SK-N-SH treated with all-trans-retinoic acid at 6 μM for 48 hours (cell line): ENCODE data around the gene OR51T1.
"Not testable (repeated sequence)": the region's sequence is repeated elsewhere in the genome, so short reads cannot be mapped to it uniquely, and the experiment has no call there.

Experiments
- ATAC-seq: fragments of 200-7000 bp; cut with Tn5 transposase; 3 replicates; pipeline ENCODE4 v1.9.1; 2020; ENCODE audit warnings: mild to moderate bottlenecking, moderate library complexity
- BACH2 ChIP-seq: fragments of 250-450 bp; sonication (Bioruptor Pico); IDR thresholded peaks from 2 replicates; pipeline ENCODE4 v1.9.0; 2021; ENCODE audit warnings: mild to moderate bottlenecking, borderline replicate concordance
- CREB5 ChIP-seq: fragments of 250-450 bp; sonication (Bioruptor Pico); IDR thresholded peaks from 2 replicates; pipeline ENCODE4 v1.5.1; 2020; ENCODE audit warnings: low read depth, mild to moderate bottlenecking, moderate library complexity
- GLIS3 ChIP-seq: fragments of 250-450 bp; sonication (Bioruptor Pico); IDR thresholded peaks from 2 replicates; pipeline ENCODE4 v1.5.0; 2020; ENCODE audit warnings: mild to moderate bottlenecking, moderate library complexity
- OSR1 ChIP-seq: fragments of 250-450 bp; sonication (Bioruptor Pico); IDR thresholded peaks from 2 replicates; pipeline ENCODE4 v1.8.0; 2022; ENCODE audit warnings: moderate library complexity, mild to moderate bottlenecking, inconsistent platforms
- PPARA ChIP-seq: fragments of 250-450 bp; sonication (Bioruptor Pico); IDR thresholded peaks from 2 replicates; pipeline ENCODE4 v1.5.0; 2020; ENCODE audit warnings: mild to moderate bottlenecking, borderline replicate concordance
- RARB ChIP-seq: fragments of 250-450 bp; sonication (Bioruptor Pico); IDR thresholded peaks from 2 replicates; pipeline ENCODE4 v1.8.0; 2021; ENCODE audit warnings: mild to moderate bottlenecking, moderate library complexity
- TCF4 ChIP-seq: fragments of 250-450 bp; sonication (Bioruptor Pico); IDR thresholded peaks from 2 replicates; pipeline ENCODE4 v1.8.0; 2021; ENCODE audit warnings: mild to moderate bottlenecking, moderate library complexity, borderline replicate concordance
- TOX ChIP-seq: fragments of 250-450 bp; sonication (Bioruptor Pico); IDR thresholded peaks from 2 replicates; pipeline ENCODE4 v1.8.0; 2021; ENCODE audit warnings: mild to moderate bottlenecking, moderate library complexity, borderline replicate concordance
- TSHZ2 ChIP-seq: fragments of 250-450 bp; sonication (Bioruptor Pico); IDR thresholded peaks from 2 replicates; pipeline ENCODE4 v1.5.0; 2020; ENCODE audit warnings: mild to moderate bottlenecking, moderate library complexity
- ZFP3 ChIP-seq: fragments of 250-450 bp; sonication (Bioruptor Pico); IDR thresholded peaks from 2 replicates; pipeline ENCODE4 v1.5.0; 2020; ENCODE audit warnings: mild to moderate bottlenecking, moderate library complexity
- ZNF565 ChIP-seq: fragments of 450-650 bp; formaldehyde crosslinking; conservative IDR thresholded peaks from 2 replicates; pipeline ENCODE4 v1.5.0; 2020; ENCODE audit warnings: low read depth, mild to moderate bottlenecking, moderate library complexity
- ZNF8 ChIP-seq: fragments of 450-650 bp; formaldehyde crosslinking; IDR thresholded peaks from 2 replicates; pipeline ENCODE4 v1.5.0; 2020; ENCODE audit warnings: mild to moderate bottlenecking, moderate library complexity
- TF ChIP-seq, protein P1 (sequence below): fragments of 250-450 bp; sonication (Bioruptor Pico); IDR thresholded peaks from 2 replicates; pipeline ENCODE4 v1.5.1; 2021; ENCODE audit warnings: mild to moderate bottlenecking, moderate library complexity
- TF ChIP-seq, protein P2 (sequence below): fragments of 250-450 bp; sonication (Bioruptor Pico); IDR thresholded peaks from 2 replicates; pipeline ENCODE4 v1.8.0; 2021; ENCODE audit warnings: low read depth, mild to moderate bottlenecking, moderate library complexity, borderline replicate concordance

The OR51T1 gene

GRCh38 chr11:4839851-4840549 is 41.7 kb upstream of the OR51T1 start (continued):
- no peak for TF ChIP-seq TOX (CRISPR knock-in tag)
- TF ChIP-seq TSHZ2: no peak

DNA sequence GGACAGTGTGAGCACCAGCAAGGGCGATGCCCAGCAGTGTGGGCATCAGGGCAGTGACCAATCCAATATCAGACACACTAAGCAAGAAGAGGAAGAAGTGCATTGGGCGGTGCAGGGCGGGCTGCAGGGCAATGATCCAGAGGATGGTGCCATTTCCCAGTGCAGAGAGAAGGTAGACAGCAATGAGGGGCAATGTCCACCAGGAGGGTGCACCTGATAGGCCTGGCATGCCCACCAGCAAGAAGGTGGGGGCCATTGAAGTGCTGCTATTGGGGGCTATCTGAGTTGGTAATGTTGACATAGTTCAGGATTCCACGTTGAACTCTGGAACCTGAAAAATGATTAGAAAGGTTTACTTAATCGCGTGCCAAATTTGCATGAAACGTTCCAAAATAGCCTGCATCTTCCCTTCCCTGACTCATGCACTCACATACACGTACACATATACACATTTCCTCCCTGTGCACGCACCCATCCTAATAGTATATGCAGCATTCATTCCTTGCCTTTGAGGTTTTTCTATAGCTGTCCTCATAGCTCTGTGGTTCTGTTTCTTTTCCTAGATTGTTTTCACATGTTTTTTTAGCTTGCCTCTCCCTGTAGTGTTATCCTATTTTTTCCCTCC is 32.7 kb upstream of the OR51T1 start, which contains the start of gene OR51S1:
Gene OR51S1 (minus strand): TSS at position 301 of the 625 bp plus-strand sequence. CDS start 0 bp downstream, at position 301.
- no peak for ATAC-seq
- TF ChIP-seq TOX (CRISPR knock-in tag): no peak
- no peak for TF ChIP-seq RARB (CRISPR knock-in tag)
- TF ChIP-seq PPARA (CRISPR knock-in tag): no peak
- no peak for TF ChIP-seq TSHZ2
- no peak for TF ChIP-seq TCF4 (CRISPR knock-in tag)
- TF ChIP-seq ZNF8 (CRISPR knock-in tag): no peak
- TF ChIP-seq, protein P1, sequence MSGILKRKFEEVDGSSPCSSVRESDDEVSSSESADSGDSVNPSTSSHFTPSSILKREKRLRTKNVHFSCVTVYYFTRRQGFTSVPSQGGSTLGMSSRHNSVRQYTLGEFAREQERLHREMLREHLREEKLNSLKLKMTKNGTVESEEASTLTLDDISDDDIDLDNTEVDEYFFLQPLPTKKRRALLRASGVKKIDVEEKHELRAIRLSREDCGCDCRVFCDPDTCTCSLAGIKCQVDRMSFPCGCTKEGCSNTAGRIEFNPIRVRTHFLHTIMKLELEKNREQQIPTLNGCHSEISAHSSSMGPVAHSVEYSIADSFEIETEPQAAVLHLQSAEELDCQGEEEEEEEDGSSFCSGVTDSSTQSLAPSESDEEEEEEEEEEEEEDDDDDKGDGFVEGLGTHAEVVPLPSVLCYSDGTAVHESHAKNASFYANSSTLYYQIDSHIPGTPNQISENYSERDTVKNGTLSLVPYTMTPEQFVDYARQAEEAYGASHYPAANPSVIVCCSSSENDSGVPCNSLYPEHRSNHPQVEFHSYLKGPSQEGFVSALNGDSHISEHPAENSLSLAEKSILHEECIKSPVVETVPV (CRISPR knock-in tag): no peak
- TF ChIP-seq ZNF565: no peak
- no peak for TF ChIP-seq GLIS3 (CRISPR knock-in tag)

DNA sequence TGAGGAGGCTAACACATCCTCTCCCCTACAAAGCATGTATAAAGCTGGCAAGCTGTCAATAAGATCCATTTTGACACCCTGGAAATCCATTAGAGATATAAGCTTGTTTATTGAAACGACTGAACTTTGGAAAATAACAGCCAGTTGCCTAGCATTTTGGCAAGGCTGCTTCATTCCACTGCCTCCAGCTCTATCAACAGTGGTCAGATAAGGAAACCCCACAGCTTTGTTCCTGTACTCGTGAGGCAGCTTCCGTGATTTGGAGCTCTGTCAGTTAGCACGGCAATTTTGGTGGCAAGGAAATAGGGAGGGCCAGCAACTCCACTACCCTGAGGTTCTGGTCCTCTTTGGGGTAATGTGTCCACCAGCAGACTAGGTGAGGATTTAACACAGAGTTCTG is 30.7 kb upstream of the OR51T1 start:
- no peak for ATAC-seq
- TF ChIP-seq ZFP3 (CRISPR knock-in tag): no peak
- TF ChIP-seq RARB (CRISPR knock-in tag): no peak
- no peak for TF ChIP-seq OSR1 (CRISPR knock-in tag)
- no peak for TF ChIP-seq BACH2 (CRISPR knock-in tag)
- no peak for TF ChIP-seq CREB5 (CRISPR knock-in tag)
- TF ChIP-seq, protein P2, sequence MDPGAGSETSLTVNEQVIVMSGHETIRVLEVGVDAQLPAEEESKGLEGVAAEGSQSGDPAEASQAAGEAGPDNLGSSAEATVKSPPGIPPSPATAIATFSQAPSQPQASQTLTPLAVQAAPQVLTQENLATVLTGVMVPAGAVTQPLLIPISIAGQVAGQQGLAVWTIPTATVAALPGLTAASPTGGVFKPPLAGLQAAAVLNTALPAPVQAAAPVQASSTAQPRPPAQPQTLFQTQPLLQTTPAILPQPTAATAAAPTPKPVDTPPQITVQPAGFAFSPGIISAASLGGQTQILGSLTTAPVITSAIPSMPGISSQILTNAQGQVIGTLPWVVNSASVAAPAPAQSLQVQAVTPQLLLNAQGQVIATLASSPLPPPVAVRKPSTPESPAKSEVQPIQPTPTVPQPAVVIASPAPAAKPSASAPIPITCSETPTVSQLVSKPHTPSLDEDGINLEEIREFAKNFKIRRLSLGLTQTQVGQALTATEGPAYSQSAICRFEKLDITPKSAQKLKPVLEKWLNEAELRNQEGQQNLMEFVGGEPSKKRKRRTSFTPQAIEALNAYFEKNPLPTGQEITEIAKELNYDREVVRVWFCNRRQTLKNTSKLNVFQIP (CRISPR knock-in tag): no peak

DNA sequence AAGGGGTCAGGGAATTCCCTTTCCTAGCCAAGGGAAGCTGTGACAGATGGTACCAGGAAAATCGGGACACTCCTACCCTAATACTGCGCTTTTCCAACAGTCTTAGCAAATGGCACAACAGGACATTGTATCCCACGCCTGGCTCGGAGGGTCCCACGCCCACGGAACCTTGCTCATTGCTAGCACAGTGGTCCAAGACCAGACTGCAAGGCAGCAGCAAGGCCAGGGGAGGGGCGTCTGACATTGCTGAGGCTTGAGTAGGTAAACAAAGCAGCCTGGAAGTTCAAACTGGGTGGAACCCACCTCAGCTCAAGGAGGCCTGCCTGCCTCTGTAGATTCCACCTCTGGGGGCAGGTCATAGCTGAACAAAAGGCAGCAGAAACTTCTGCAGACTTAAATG is 27.4 kb upstream of the OR51T1 start:
- not testable (repeated sequence) for ATAC-seq
